HG03060 (cell line): ENCODE results near the gene HPS4.
"Not testable (repeated sequence)": the region's sequence is repeated elsewhere in the genome, so short reads cannot be mapped to it uniquely, and the experiment has no call there.

Experiments
- ATAC-seq: cut with Tn5 transposase; IDR thresholded peaks from one replicate; pipeline ENCODE4 v1.9.1; 2021; ENCODE audit warnings: low read depth, moderate number of reproducible peaks; ENCODE audit not compliant: unreplicated experiment

Gene HPS4

DNA sequence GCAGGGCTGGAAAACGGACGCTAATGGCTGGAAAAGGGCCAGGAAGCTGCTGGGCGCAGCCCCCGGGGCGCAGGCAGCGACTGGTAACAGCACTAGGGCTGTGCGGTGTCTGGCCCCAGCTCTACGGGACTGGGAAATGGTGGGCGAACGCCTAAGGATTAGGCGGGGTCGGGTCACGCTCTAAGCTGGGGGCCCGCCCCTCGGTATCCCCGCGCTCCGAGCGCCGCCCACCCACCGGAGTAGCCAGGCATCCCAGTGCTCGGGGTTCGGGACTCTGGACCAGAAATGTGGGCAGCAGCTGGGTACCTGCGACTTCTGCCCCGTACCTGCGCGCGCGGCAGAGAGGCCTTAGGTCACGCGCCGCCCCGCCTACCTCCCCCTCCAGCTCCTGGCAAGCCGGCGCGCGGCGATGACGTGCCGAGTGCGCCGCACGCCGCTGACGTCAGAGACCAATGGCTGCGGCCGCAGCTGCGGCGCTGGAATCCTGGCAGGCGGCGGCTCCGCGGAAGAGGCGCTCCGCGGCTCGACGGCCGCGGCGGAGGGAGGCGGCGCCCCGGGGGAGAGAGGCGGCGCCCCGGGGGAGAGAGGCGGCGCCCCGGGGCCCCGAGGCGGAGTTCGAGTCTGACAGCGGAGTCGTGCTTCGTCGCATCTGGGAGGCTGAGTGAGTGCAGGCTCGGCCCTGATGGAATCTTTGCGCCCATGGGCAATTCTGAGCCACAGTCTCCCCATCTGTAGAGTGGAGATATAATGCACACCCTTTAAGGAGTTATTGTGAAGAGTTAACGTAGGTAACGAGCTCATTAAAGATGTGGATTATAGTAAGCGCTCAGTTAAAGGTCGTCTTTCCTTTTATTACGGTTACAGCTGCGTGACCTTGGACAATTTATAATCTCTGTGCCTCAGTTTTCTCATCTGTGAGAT, at the start of gene HPS4, which contains the start of gene SRRD:
Gene HPS4, minus strand, starts transcription at position 345 of the 921 bp plus-strand sequence. CDS start 2,021 bp downstream, outside the sequence.
Gene SRRD, plus strand, starts transcription at position 439 of the 921 bp plus-strand sequence. Its CDS starts 14 bp downstream, at position 453.
- peak; percentile 44 for ATAC-seq

DNA sequence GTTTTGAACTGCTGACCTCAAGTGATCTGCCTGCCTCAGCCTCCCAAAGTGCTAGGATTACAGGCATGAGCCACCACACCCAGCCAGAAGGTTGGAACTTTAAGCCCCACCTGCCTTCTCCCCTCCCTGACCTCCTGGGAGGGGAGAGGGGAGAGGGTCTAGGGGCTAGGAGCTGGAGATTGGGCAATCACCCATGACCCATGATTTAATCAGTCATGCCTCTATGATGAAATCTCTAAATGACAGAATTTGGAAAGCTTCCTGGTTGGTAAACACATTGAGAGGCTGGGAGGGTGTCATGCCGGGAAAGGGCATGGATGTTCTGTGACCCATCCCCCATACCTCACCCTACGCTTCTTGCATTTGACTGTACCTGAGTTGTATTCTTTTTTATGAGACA, 45.8 kb upstream of the HPS4 start:
- ATAC-seq: no peak

DNA sequence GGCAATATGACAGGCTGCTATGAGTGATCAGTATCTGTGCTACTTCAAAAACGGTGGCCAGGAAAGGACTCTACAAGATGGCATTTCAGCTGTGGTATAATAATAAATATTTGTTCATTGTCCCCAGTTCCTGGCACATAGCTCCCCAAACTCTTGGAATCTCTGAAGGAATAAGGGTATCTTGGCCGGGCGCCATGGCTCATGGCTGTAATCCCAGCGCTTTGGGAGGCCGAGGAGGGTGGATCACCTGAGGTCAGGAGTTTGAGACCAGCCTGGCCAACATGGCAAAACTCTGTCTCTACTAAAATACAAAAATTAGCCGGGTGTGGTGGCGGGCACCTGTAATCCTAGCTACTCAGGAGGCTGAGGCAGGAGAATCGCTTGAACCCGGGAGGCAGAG, 44.9 kb upstream of the HPS4 start:
- ATAC-seq: not testable (repeated sequence)

DNA sequence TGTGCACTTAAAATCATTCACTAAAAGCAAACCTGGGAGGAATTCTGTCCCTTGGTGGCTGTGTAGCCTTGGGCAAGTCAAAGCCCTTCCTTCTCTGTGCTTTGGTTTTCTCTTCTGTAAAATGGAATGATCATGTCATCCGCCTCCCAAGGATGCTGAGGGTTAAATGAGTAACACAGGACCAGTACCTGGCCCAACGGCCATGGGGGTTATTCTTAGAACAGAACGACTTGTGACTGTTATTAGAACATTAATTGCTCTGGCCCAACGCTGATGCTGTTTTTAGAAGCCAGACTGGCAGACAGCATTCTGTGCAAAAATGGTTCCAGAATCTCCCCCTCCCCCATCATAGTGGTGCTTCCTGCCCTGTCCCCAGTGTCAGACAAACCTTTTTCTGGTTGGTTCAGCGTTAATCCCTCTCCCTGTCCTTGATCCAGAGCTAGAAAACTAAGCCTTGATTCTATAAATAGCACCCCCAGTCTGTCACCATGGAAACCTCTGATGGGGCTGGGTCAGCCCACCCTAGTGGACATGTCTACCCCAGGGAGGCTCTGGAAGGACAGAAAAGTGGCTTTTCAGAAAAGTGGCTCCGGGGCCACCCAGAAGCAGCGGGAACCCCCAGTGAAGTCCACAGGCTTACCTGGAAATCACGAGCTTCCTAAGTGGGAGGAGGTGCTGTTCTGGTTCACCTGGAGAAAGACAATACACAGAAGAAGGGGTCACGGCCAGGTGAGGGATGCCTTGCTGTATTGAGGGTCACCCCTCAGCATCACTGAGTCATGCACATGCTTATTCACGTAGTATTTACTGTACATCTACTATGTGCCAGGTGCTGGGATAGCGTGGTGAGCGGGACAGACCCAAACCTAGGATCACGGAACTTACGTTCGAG, 44.2 kb upstream of the HPS4 start:
- no peak for ATAC-seq

GRCh38 chr22:26527167-26527566, 43.6 kb upstream of the HPS4 start:
- no peak for ATAC-seq

DNA sequence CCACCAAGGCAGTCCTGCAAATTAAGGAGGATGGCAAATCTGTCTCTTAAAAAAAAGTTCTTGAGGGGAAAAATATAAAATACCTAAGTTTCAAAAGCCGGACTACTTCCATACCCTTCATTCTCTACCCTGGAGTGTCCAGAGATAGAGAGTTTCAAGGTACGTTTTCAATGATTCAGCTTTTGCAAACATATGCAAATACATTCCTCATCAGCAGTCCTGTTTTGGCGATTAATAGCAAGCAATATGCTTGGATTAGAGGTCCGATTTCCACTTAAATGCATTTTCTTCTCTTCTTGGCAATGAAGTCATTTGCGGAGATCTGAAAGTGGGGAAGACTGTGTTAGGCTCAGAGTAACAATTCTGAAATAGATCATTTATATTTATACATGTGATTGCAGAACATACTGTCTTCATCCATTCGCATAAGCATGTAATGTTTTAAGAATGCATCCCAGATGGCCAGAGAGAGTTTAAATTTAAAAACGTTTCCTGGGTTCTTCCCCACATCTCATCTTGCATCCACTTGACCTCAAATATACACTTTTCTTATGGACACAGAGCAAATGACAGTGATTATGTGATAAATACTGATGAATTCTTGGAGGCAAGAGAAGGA, 42.5 kb upstream of the HPS4 start:
- no peak for ATAC-seq

DNA sequence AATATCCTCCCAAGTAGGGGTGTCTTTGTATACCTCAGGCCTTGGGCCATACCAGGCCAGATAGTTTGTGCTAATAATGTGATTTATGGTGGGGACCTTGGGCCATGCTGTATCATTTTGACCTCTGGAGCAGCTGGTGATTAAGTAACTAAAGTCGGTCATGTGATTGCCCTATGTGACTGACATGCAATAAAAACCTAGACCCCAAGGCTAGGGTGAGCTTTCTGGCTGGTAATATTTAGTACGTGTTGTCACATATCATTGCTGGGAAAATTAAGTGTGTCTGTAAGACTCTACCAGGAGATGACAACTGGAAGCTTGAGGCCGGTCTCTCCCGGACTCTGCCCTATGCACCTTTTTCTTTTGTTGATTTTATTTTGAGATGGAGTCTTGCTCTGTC, 41.3 kb upstream of the HPS4 start:
- no peak for ATAC-seq

- ATAC-seq: no peak
These were observed 39.0 kb upstream of the HPS4 start for GRCh38 chr22:26522592-26522991.

- no peak for ATAC-seq
These were observed 38.4 kb upstream of the HPS4 start for GRCh38 chr22:26522012-26522411.

DNA sequence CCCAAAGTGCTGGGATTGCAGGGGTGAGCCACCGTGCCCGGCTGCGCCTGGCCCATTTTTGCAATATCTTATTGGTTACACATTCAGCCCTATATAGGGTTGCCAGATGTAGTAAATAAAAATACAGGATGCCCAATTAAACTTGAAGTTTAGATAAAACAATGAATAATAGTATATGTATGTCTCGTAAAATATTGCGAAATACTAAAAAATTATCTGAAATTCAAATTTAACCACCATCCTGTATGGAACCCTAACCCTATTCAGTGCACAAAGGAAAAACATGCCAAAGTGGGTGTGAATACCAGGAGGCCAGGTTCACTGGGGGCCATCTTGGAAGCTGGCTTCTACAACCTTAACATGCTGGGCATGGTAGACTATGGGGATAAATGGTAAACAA, 33.8 kb upstream of the HPS4 start:
- ATAC-seq: no peak

DNA sequence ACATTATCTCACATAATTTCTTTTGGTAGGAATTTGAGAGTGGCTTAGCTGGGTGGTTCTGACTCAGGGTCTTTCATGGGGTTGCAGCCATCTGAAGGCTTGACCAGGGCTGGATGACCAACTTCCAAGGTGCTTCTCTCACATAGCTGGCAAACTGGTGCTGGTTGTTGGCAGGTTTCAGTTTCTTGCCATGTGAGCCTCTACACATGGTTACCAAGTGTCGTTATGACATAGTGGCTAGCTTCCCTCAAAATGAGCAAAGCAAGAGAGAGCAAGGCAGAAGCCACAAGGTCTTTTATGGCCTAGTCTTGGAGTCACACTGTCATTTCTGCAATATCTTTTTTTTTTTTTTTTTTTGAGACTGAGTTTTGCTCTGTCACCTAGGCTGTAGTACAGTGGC, 32.9 kb upstream of the HPS4 start:
- no peak for ATAC-seq

DNA sequence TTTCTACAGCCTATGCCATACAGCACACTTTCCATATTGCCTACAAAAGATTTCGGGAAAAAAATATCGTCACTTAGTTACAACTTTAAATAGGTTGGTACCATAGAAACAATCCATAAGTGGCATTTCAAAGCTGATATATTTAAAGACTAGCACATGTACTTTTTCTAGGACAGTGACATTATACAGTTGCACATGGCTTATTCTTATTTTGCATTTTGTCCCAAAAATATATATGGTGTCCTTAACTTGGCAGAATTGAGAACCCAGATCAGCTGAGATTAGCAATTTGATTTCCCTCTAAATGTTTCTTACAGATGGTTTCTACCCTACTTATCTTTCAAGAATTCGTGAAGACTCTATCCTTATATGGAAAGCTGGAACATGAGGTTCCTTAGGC, 32.3 kb upstream of the HPS4 start:
- no peak for ATAC-seq

- no peak for ATAC-seq
These were observed 31.0 kb upstream of the HPS4 start for GRCh38 chr22:26514419-26515161.

DNA sequence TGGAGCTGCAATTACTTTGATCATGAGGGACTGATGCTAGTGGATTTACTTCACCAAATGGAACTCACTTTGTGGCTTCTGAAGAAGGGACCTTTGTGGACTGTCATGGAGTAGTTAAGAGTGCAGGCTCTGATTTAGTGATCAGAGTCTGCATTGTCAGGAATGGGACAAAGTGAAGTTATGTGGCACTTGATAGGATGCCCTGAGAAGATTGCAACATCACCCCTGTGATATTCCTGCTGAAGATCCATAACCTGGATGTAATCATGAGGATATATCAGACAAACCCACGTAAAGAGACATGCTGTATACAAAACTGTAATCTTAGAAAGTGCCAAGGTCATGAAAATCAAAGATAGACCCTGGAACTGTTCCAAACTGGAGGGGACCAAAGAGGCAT, 30.3 kb upstream of the HPS4 start:
- no peak for ATAC-seq

DNA sequence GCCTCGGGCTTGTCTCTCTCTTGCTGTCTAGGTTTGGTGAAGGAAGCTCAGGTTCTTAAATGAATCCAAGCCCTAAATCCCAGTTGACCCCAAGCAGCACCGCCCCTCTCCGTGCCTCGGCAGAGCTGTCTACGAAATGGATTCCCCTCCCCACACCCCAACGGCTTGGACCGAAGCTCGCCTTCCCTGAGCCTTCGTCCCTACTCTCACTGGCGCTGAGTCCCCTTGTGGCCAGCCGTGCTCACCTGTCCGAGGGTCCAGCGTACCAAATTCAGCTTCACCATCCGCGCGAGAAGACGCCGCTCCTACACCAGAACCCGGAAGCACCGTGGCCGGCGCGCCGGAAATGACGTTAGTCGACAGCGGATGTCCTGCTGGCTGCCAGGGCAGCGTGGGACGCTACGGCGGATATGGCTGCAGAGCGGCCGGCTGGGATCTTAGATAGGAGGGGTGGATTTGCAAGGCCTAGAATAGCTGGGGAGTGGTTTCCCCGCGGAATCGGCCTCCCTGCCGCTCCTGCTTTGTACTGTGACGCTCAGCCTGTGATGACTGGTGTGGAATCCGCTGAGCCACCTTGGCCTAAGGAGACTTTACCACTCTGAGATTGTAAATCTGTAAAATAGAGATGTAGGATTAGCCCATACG, 28.7 kb upstream of the HPS4 start, which contains the start of gene TFIP11:
Gene TFIP11, minus strand, starts transcription at position 325 of the 645 bp plus-strand sequence. CDS start 2,201 bp downstream, outside the sequence.
- ATAC-seq: peak; percentile 73

GRCh38 chr22:26508148-26508547, 24.6 kb upstream of the HPS4 start:
- ATAC-seq: no peak

DNA sequence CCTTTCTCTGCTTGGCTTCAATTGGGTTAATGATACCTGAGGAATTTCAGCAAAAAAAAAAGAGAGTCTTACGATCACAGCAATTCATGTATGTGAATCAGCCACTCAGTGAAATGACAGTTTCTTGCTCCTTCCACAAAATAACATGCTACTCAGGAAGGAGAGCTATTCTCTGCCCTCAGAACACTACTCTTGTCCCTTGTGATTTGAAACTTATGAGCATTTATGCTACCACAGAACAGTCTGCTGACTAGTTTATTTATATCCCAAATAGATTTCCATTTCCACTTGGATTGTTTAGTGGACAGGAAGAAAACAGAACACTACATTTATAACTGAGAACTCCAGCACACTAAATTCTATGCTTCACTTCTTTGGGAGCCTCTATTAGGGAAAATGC, 20.2 kb upstream of the HPS4 start:
- ATAC-seq: no peak

GRCh38 chr22:26502688-26503561, 19.3 kb upstream of the HPS4 start:
- no peak for ATAC-seq

GRCh38 chr22:26501996-26502395, 18.4 kb upstream of the HPS4 start:
- no peak for ATAC-seq
